GM06990 (cell line): ENCODE measurements around the gene OR2L8.

Experiments
- DNase-seq: peaks from one replicate; pipeline ENCODE4 v3.0.0-alpha.2; 2011; ENCODE audit not compliant: insufficient read length; ENCODE audit errors: extremely low read depth
- H3K27me3 ChIP-seq: replicated peaks from 2 replicates; pipeline ENCODE4 v1.6.0; 2011; ENCODE audit warnings: low read length; ENCODE audit not compliant: control insufficient read depth, insufficient read depth
- H3K36me3 ChIP-seq: 2 replicates; pipeline ENCODE4 v1.5.1; 2011; ENCODE audit warnings: low read length; ENCODE audit not compliant: control insufficient read depth, insufficient read depth
- H3K4me3 ChIP-seq: replicated peaks from 2 replicates; pipeline ENCODE4 v1.5.1; 2011; ENCODE audit warnings: low read depth, mild to moderate bottlenecking, control low read depth, low read length
- CTCF ChIP-seq: IDR thresholded peaks from 2 replicates; pipeline ENCODE4 v1.5.1; 2011; ENCODE audit warnings: low read length, control low read depth, mild to moderate bottlenecking, inconsistent platforms; ENCODE audit not compliant: insufficient read depth, poor library complexity, severe bottlenecking

OR2L8 gene

GRCh38 chr1:247948558-247948957 is at the start of gene OR2L8:
Gene OR2L8 (plus strand): TSS chr1:247948858. CDS start chr1:247948858, 0 bp downstream.
- Histone ChIP-seq H3K27me3 (no peaks in the 10 kb centered on the region), H3K36me3 (no peaks in the 10 kb centered on the region), H3K4me3 (no peak within 1 kb of the TSS)
- TF ChIP-seq CTCF: no peak
- DNase-seq: no peak

GRCh38 chr1:247904122-247904521 is 44.5 kb upstream of the OR2L8 start:
- Histone ChIP-seq H3K36me3 (no peaks in the 10 kb centered on the region), H3K27me3 (no peaks in the 10 kb centered on the region), H3K4me3 (no peak overlapping the region)
- TF ChIP-seq CTCF: no peak
- no peak for DNase-seq

GRCh38 chr1:247905181-247905580 is 43.5 kb upstream of the OR2L8 start:
- H3K4me3 ChIP-seq: no peak overlapping the region
- DNase-seq: no peak
- TF ChIP-seq CTCF: no peak
- no peaks in the 10 kb centered on the region for H3K27me3 ChIP-seq
- H3K36me3 ChIP-seq: no peaks in the 10 kb centered on the region

- no peak for DNase-seq
- TF ChIP-seq CTCF: no peak
- Histone ChIP-seq H3K27me3 (no peaks in the 10 kb centered on the region), H3K4me3 (no peak overlapping the region), H3K36me3 (no peaks in the 10 kb centered on the region)
Observed at GRCh38 chr1:247905910-247906503, 42.7 kb upstream of the OR2L8 start.

GRCh38 chr1:247906504-247907047 is 42.1 kb upstream of the OR2L8 start:
- Histone ChIP-seq H3K36me3 (no peaks in the 10 kb centered on the region), H3K27me3 (no peaks in the 10 kb centered on the region), H3K4me3 (no peak overlapping the region)
- no peak for TF ChIP-seq CTCF
- no peak for DNase-seq
